AG20443 (cell line): ENCODE results near the gene FCER2.
"Not testable (repeated sequence)": the region's sequence is repeated elsewhere in the genome, so short reads cannot be mapped to it uniquely, and the experiment has no call there.

Source experiments
- DNase-seq: peaks from one replicate; pipeline ENCODE4 v3.0.0; 2012; ENCODE audit warnings: low spot score, mixed read lengths

Gene FCER2

GRCh38 chr19:7701654-7702457 is at the start of gene FCER2:
Gene FCER2, minus strand, starts transcription at chr19:7702131. Its CDS starts 2,371 bp downstream, at chr19:7699760.
- no peak for DNase-seq

GRCh38 chr19:7751157-7751783 is 49.3 kb upstream of the FCER2 start:
- DNase-seq, result no peak

GRCh38 chr19:7748756-7749155 is 46.8 kb upstream of the FCER2 start:
- DNase-seq, result no peak

- DNase-seq, result no peak
Measured at GRCh38 chr19:7748171-7748570, 46.2 kb upstream of the FCER2 start.

GRCh38 chr19:7746903-7747884 is 45.3 kb upstream of the FCER2 start, which contains the start of gene CD209:
Gene CD209, minus strand, starts transcription at chr19:7747534. Its CDS starts 23 bp downstream, at chr19:7747511.
- no peak for DNase-seq

- DNase-seq, result not testable (repeated sequence)
Measured at GRCh38 chr19:7746306-7746705, 44.4 kb upstream of the FCER2 start.

- DNase-seq, result no peak
Measured at GRCh38 chr19:7744871-7745650, 43.1 kb upstream of the FCER2 start.

GRCh38 chr19:7744199-7744786 is 42.4 kb upstream of the FCER2 start:
- DNase-seq, result no peak

GRCh38 chr19:7743425-7743841 is 41.5 kb upstream of the FCER2 start:
- DNase-seq, result no peak

- no peak for DNase-seq
Measured at GRCh38 chr19:7742991-7743390, 41.1 kb upstream of the FCER2 start.

- no peak for DNase-seq
Measured at GRCh38 chr19:7742575-7742974, 40.6 kb upstream of the FCER2 start.

GRCh38 chr19:7740682-7741054 is 38.7 kb upstream of the FCER2 start:
- DNase-seq, result no peak

GRCh38 chr19:7739801-7740681 is 38.1 kb upstream of the FCER2 start:
- no peak for DNase-seq

- DNase-seq, result no peak
Measured at GRCh38 chr19:7739211-7739755, 37.4 kb upstream of the FCER2 start.

GRCh38 chr19:7738023-7738422 is 36.1 kb upstream of the FCER2 start:
- DNase-seq, result no peak

- DNase-seq, result no peak
Measured at GRCh38 chr19:7737215-7737614, 35.3 kb upstream of the FCER2 start.

- no peak for DNase-seq
Measured at GRCh38 chr19:7736148-7736547, 34.2 kb upstream of the FCER2 start.

- DNase-seq, result peak; percentile 43
Measured at GRCh38 chr19:7734220-7735203, 32.6 kb upstream of the FCER2 start.

- DNase-seq, result no peak
Measured at GRCh38 chr19:7733376-7733775, 31.4 kb upstream of the FCER2 start.
